ENCODE data around the gene RNU1-2. TPM values are rescaled to one million over a fixed set of nuclear protein-coding genes. Genes with fewer than 3 reads are reported as not detected.

The RNU1-2 gene
- total RNA-seq, 2 donors from 2014 or later, result 2,483 to 3,611 TPM

- Mint-ChIP-seq H3K9me3 (no peaks in the 10 kb centered on the region), H3K4me3 (no peak overlapping the region)
These were observed 8.9 kb downstream of the RNU1-2 start for GRCh38 chr1:16904560-16905109.

GRCh38 chr1:16905110-16905867, 9.5 kb downstream of the RNU1-2 start:
- Mint-ChIP-seq H3K27ac (no peak overlapping the region), H3K4me1 (peaks cover 17% of the 10 kb centered on the region), H3K4me3 (no peak overlapping the region), H3K9me3 (no peaks in the 10 kb centered on the region), H3K27me3 (ENCODE audit: insufficient read depth) (no peaks in the 10 kb centered on the region), H3K36me3 (ENCODE audit: low read depth) (no peaks in the 10 kb centered on the region)
- DNase-seq, result peak; percentile 82
- Histone ChIP-seq H3K4me1 (ENCODE audit: control insufficient read depth, insufficient read depth, low read length) (peaks cover 5% of the 10 kb centered on the region), H3K27ac (ENCODE audit: low read depth, low read length) (peak overlapping the region; percentile 100), H3K4me3 (ENCODE audit: low read length) (peak overlapping the region; percentile 83), H3K36me3 (ENCODE audit: control insufficient read depth, insufficient read depth, low read length) (no peaks in the 10 kb centered on the region), H3K9me3 (ENCODE audit: control insufficient read depth, low read length) (no peaks in the 10 kb centered on the region), H3K27me3 (ENCODE audit: control insufficient read depth, insufficient read depth, low read length, poor library complexity, severe bottlenecking) (no peaks in the 10 kb centered on the region), H3K9ac (ENCODE audit: extremely low read depth, low read length, poor library complexity, severe bottlenecking) (peak overlapping the region; percentile 95)
- no peak for TF ChIP-seq CTCF (conservative IDR thresholded peaks at IDR 0.05)
- 7 to 8% methylated on average over 10 to 12 of the region's 12 CpGs for WGBS, 2 experiments (ENCODE audit: insufficient coverage in 1 of 2, insufficient read length in 1 of 2)

More at GRCh38 chr1:16904560-16905109, 8.9 kb downstream of the RNU1-2 start:
- peaks cover 17% of the 10 kb centered on the region for H3K4me1 Mint-ChIP-seq
- Histone ChIP-seq H3K27me3 (ENCODE audit: control insufficient read depth, insufficient read depth, low read length, poor library complexity, severe bottlenecking) (no peaks in the 10 kb centered on the region), H3K4me1 (ENCODE audit: control insufficient read depth, insufficient read depth, low read length) (peaks cover 5% of the 10 kb centered on the region), H3K4me3 (ENCODE audit: low read length) (peak overlapping the region; percentile 83), H3K36me3 (ENCODE audit: control insufficient read depth, insufficient read depth, low read length) (no peaks in the 10 kb centered on the region), H3K9ac (ENCODE audit: extremely low read depth, low read length, poor library complexity, severe bottlenecking) (peak overlapping the region; percentile 95), H3K27ac (ENCODE audit: low read depth, low read length) (peak overlapping the region; percentile 100), H3K9me3 (ENCODE audit: control insufficient read depth, low read length) (no peaks in the 10 kb centered on the region)
- no peaks in the 10 kb centered on the region for H3K36me3 Mint-ChIP-seq (ENCODE audit: low read depth)
- WGBS, 2 experiments (ENCODE audit: insufficient coverage in 1 of 2, insufficient read length in 1 of 2), result 1 to 2% methylated on average over 26 to 27 of the region's 27 CpGs
- no peaks in the 10 kb centered on the region for H3K27me3 Mint-ChIP-seq (ENCODE audit: insufficient read depth)
- DNase-seq, result peak; percentile 99
- H3K27ac Mint-ChIP-seq, result no peak overlapping the region
- TF ChIP-seq CTCF (conservative IDR thresholded peaks at IDR 0.05), result no peak

- no peaks in the 10 kb centered on the region for H3K36me3 Mint-ChIP-seq (ENCODE audit: low read depth)
These were observed 10.3 kb downstream of the RNU1-2 start for GRCh38 chr1:16905868-16906702.

More at GRCh38 chr1:16905868-16906702, 10.3 kb downstream of the RNU1-2 start:
- DNase-seq, result peak; percentile 44
- no peaks in the 10 kb centered on the region for H3K36me3 ChIP-seq (ENCODE audit: control insufficient read depth, insufficient read depth, low read length)
- no peaks in the 10 kb centered on the region for H3K27me3 Mint-ChIP-seq (ENCODE audit: insufficient read depth)
- WGBS, 2 experiments (ENCODE audit: insufficient coverage in 1 of 2, insufficient read length in 1 of 2), result 84 to 86% methylated on average over 10 to 11 of the region's 11 CpGs
- H3K4me1 ChIP-seq (ENCODE audit: control insufficient read depth, insufficient read depth, low read length), result no peaks in the 10 kb centered on the region
- TF ChIP-seq CTCF (conservative IDR thresholded peaks at IDR 0.05), result no peak
- no peak overlapping the region for H3K4me3 ChIP-seq (ENCODE audit: low read length)
- H3K9me3 ChIP-seq (ENCODE audit: control insufficient read depth, low read length), result no peaks in the 10 kb centered on the region
- H3K27ac ChIP-seq (ENCODE audit: low read depth, low read length), result peak overlapping the region; percentile 100
- H3K9ac ChIP-seq (ENCODE audit: extremely low read depth, low read length, poor library complexity, severe bottlenecking), result no peak overlapping the region
- H3K27me3 ChIP-seq (ENCODE audit: control insufficient read depth, insufficient read depth, low read length, poor library complexity, severe bottlenecking), result no peaks in the 10 kb centered on the region
- H3K27ac Mint-ChIP-seq, result no peak overlapping the region
- H3K4me3 Mint-ChIP-seq, result no peak overlapping the region
- peaks cover 12% of the 10 kb centered on the region for H3K4me1 Mint-ChIP-seq
- no peaks in the 10 kb centered on the region for H3K9me3 Mint-ChIP-seq
